Breast epithelium (tissue), 3 donors: ENCODE data around the gene STK4.

Experiments used
- POLR2A ChIP-seq: fragments of 450-650 bp; IDR thresholded peaks from one replicate; pipeline ENCODE4 v1.6.1; 2016; ENCODE audit warnings: antibody characterized with exemption, mild to moderate bottlenecking, moderate library complexity
- TF ChIP-seq, protein P1 (sequence below), 3 donors: fragments of 450-650 bp; IDR thresholded peaks; one replicate each; pipeline ENCODE4 v1.5.1; 2016 to 2017; ENCODE audit warnings: antibody characterized with exemption in 3 of 3, mild to moderate bottlenecking in 3 of 3, moderate library complexity in 3 of 3

DNA sequence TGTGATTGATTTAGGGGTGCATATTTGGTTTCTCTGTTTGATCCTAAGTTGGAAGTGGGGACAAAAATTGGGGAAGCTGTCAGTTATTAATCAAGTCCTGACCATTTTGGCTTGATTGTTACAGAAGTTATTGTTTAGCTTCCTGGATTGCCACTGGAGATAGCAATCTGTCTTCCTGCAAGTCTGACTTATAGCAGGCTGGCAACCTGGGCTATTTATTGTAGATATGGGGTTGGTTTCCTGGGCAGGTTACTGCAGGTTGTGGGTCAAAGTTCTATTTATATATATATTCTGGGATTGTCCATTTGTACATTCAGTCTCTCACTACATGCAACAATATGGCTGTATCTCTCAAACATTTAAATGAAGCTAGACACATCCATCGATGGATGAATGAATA lies 116.8 kb downstream of the STK4 start:
- TF ChIP-seq, protein P1, sequence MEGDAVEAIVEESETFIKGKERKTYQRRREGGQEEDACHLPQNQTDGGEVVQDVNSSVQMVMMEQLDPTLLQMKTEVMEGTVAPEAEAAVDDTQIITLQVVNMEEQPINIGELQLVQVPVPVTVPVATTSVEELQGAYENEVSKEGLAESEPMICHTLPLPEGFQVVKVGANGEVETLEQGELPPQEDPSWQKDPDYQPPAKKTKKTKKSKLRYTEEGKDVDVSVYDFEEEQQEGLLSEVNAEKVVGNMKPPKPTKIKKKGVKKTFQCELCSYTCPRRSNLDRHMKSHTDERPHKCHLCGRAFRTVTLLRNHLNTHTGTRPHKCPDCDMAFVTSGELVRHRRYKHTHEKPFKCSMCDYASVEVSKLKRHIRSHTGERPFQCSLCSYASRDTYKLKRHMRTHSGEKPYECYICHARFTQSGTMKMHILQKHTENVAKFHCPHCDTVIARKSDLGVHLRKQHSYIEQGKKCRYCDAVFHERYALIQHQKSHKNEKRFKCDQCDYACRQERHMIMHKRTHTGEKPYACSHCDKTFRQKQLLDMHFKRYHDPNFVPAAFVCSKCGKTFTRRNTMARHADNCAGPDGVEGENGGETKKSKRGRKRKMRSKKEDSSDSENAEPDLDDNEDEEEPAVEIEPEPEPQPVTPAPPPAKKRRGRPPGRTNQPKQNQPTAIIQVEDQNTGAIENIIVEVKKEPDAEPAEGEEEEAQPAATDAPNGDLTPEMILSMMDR (IDR thresholded peaks at IDR 0.05), result no peak
- TF ChIP-seq POLR2A, result no peak
